RWPE2 (cell line): Measurements from ENCODE around the gene DHX29.

Experiments used
- ATAC-seq: fragments of 200-7000 bp; cut with Tn5 transposase; 3 replicates; pipeline ENCODE4 v1.9.1; 2021; ENCODE audit warnings: low read depth
- DNase-seq: peaks from one replicate; pipeline ENCODE4 v3.0.0-alpha.2; 2020; ENCODE audit warnings: low spot score
- H3K27ac ChIP-seq: fragments of 450-650 bp; 2 replicates; pipeline ENCODE4 v1.5.1; 2017; ENCODE audit warnings: mild to moderate bottlenecking; ENCODE audit not compliant: poor library complexity, severe bottlenecking
- H3K27me3 ChIP-seq: fragments of 250-450 bp; sonication (Bioruptor Pico); 2 replicates; pipeline ENCODE4 v1.5.1; 2021; ENCODE audit warnings: mild to moderate bottlenecking, moderate library complexity; ENCODE audit not compliant: insufficient read depth, poor library complexity, severe bottlenecking
- H3K36me3 ChIP-seq: fragments of 250-450 bp; sonication (Bioruptor Pico); 2 replicates; pipeline ENCODE4 v1.5.1; 2020; ENCODE audit warnings: low read depth, mild to moderate bottlenecking, moderate library complexity
- H3K4me1 ChIP-seq: fragments of 250-450 bp; sonication (Bioruptor Pico); 2 replicates; pipeline ENCODE4 v1.5.1; 2021; ENCODE audit warnings: mild to moderate bottlenecking, moderate library complexity; ENCODE audit not compliant: insufficient read depth, poor library complexity, severe bottlenecking
- H3K4me3 ChIP-seq: fragments of 250-450 bp; sonication (Bioruptor Pico); 2 replicates; pipeline ENCODE4 v1.5.1; 2021; ENCODE audit warnings: mild to moderate bottlenecking, moderate library complexity; ENCODE audit not compliant: severe bottlenecking
- H3K9me3 ChIP-seq: fragments of 250-450 bp; sonication (Bioruptor Pico); 2 replicates; pipeline ENCODE4 v1.5.1; 2021; ENCODE audit warnings: mild to moderate bottlenecking, moderate library complexity; ENCODE audit not compliant: severe bottlenecking
- CTCF ChIP-seq: fragments of 450-650 bp; IDR thresholded peaks from one replicate; pipeline ENCODE4 v1.5.1; 2017; ENCODE audit warnings: mild to moderate bottlenecking, moderate library complexity; ENCODE audit not compliant: poor library complexity, severe bottlenecking

Gene DHX29

GRCh38 chr5:55306641-55307382 is 682 bp downstream of the DHX29 start:
- Histone ChIP-seq H3K4me1 (peaks cover 34% of the 10 kb centered on the region), H3K27me3 (no peaks in the 10 kb centered on the region), H3K27ac (peak overlapping the region; percentile 79), H3K4me3 (peak overlapping the region; percentile 86), H3K36me3 (peaks cover 38% of the 10 kb centered on the region), H3K9me3 (no peaks in the 10 kb centered on the region)
- TF ChIP-seq CTCF, result no peak
- DNase-seq (no peak), ATAC-seq (peak; percentile 24)

- TF ChIP-seq CTCF, result no peak
- no peak for ATAC-seq
- DNase-seq, result no peak
- Histone ChIP-seq H3K27me3 (no peaks in the 10 kb centered on the region), H3K36me3 (peaks cover 38% of the 10 kb centered on the region), H3K4me1 (peaks cover 34% of the 10 kb centered on the region), H3K4me3 (peak overlapping the region; percentile 86), H3K9me3 (no peaks in the 10 kb centered on the region), H3K27ac (peak overlapping the region; percentile 79)
These were observed 2.1 kb downstream of the DHX29 start for GRCh38 chr5:55305345-55305744.

DNA sequence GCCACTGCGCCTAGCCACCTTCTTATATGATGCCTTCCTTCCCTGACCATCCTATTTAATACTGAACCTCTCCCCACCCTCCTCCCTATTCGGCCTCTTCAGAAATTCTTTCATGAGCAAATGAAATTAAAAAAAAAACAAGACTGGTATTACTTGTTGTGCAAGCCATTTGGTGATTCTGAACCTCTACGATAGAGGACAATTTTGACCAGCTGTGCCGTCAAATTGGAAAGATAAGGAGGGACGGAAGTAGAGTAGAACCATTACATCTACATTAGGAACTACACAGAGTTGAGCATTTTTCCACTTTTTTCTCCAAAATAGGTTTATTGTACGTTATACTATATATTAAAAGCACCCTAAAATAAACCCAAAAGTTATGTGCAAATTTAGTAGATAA is 2.9 kb downstream of the DHX29 start:
- Histone ChIP-seq H3K27ac (peak overlapping the region; percentile 84), H3K27me3 (no peaks in the 10 kb centered on the region), H3K4me3 (no peak overlapping the region), H3K9me3 (no peaks in the 10 kb centered on the region), H3K36me3 (peaks cover 38% of the 10 kb centered on the region), H3K4me1 (peaks cover 28% of the 10 kb centered on the region)
- ATAC-seq (no peak), DNase-seq (no peak)
- no peak for TF ChIP-seq CTCF

DNA sequence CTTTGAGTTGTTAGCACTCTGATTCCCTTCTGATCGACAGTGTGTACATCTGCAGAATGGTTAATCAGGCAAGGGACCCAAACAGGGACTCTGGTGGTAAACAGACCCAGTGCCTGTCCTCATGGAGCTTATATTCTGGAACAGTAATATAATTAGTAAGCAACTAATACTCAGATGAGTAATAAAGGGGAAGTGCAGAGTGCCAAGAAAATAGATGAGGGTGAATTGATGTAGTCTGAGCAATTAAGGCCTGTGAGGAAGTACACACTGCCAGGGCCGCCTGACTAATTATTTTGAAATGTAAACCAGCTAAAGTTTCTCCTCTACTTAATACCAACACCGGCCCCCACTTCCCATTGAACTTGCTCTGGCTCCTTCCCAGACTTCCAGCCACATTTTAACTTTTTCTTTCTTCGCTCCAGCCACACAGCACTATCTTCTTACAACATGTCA is 4.2 kb downstream of the DHX29 start:
- H3K27ac ChIP-seq, result peak overlapping the region; percentile 84
- H3K4me1 ChIP-seq, result peaks cover 18% of the 10 kb centered on the region

More for the DNA sequence above, 4.2 kb downstream of the DHX29 start:
- no peak for TF ChIP-seq CTCF
- Histone ChIP-seq H3K9me3 (no peaks in the 10 kb centered on the region), H3K27me3 (no peaks in the 10 kb centered on the region), H3K36me3 (peaks cover 40% of the 10 kb centered on the region), H3K4me3 (no peak overlapping the region)
- ATAC-seq (peak; percentile 60), DNase-seq (no peak)
